IMR-90 (cell line): ENCODE results near the gene DUSP28. TPM values are rescaled to one million over a fixed set of nuclear protein-coding genes. Genes with fewer than 3 reads are reported as not detected.

Source experiments
- ATAC-seq: fragments of 200-7000 bp; cut with Tn5 transposase; 2 replicates; pipeline ENCODE4 v1.9.1; 2020; ENCODE audit warnings: low read depth, mild to moderate bottlenecking, moderate library complexity
- BruUV-seq: library from RNA; stranded (reverse); fragments of 400-500 nt; replicated peaks from 2 replicates; lab custom pipeline; 2021; lab: Mats Ljungman, UMichigan
- CTCF ChIA-PET: fragments of 300-600 bp; formaldehyde crosslinking; extraction: SDS; loops from one replicate; lab custom pipeline; 2021; ENCODE audit warnings: antibody characterized with exemption; lab: Yijun Ruan, JAX
- POLR2A ChIA-PET: fragments of 300-600 bp; sonication (Branson Sonifier 250); formaldehyde crosslinking; loops from one replicate; lab custom pipeline; 2022; ENCODE audit warnings: antibody characterized with exemption; ENCODE audit not compliant: unreplicated experiment; lab: Charles Lee
- DNase-seq: peaks from one replicate; pipeline ENCODE4 v3.0.0; 2013
- H2AFZ ChIP-seq: replicated peaks from 2 replicates; pipeline ENCODE3; 2013; ENCODE audit warnings: low read length, mild to moderate bottlenecking; ENCODE audit not compliant: poor library complexity
- H2AK5ac ChIP-seq: 2 replicates; pipeline ENCODE4 v1.6.1; 2013; ENCODE audit warnings: low read depth, low read length, inconsistent platforms
- H2AK9ac ChIP-seq: replicated peaks from 2 replicates; pipeline ENCODE3; 2013; ENCODE audit warnings: mild to moderate bottlenecking, low read depth, low read length, moderate library complexity; ENCODE audit not compliant: poor library complexity
- H2BK120ac ChIP-seq: 2 replicates; pipeline ENCODE4 v1.6.1; 2013; ENCODE audit warnings: low read depth, low read length, inconsistent platforms
- H2BK15ac ChIP-seq: 3 replicates; pipeline ENCODE4 v1.6.1; 2013; ENCODE audit warnings: low read depth, low read length, inconsistent platforms
- H2BK20ac ChIP-seq: 2 replicates; pipeline ENCODE4 v1.6.1; 2013; ENCODE audit warnings: low read depth, mild to moderate bottlenecking, inconsistent platforms, low read length, moderate library complexity
- H2BK5ac ChIP-seq: 2 replicates; pipeline ENCODE4 v1.6.1; 2013; ENCODE audit warnings: mild to moderate bottlenecking, low read depth, low read length, inconsistent platforms; ENCODE audit not compliant: poor library complexity, severe bottlenecking
- H3K14ac ChIP-seq: replicated peaks from 2 replicates; pipeline ENCODE4 v1.6.1; 2013; ENCODE audit warnings: low read depth, low read length, inconsistent platforms
- H3K18ac ChIP-seq: 2 replicates; pipeline ENCODE4 v1.6.1; 2013; ENCODE audit warnings: low read depth, low read length, control low read depth
- H3K23ac ChIP-seq: 2 replicates; pipeline ENCODE4 v1.6.1; 2013; ENCODE audit warnings: low read depth, low read length, inconsistent platforms
- H3K27ac ChIP-seq: 2 replicates; pipeline ENCODE4 v1.5.1; 2013; ENCODE audit warnings: mild to moderate bottlenecking, control low read depth, low read length; ENCODE audit not compliant: insufficient read depth
- H3K27me3 ChIP-seq: 2 replicates; pipeline ENCODE4 v1.6.1; 2013; ENCODE audit warnings: low read length; ENCODE audit not compliant: control insufficient read depth, insufficient read depth
- H3K36me3 ChIP-seq: 2 replicates; pipeline ENCODE4 v1.6.1; 2013; ENCODE audit warnings: low read length, mixed read lengths; ENCODE audit not compliant: control insufficient read depth, insufficient read depth
- H3K4ac ChIP-seq: 2 replicates; pipeline ENCODE4 v1.6.1; 2013; ENCODE audit warnings: low read depth, low read length, inconsistent platforms
- H3K4me1 ChIP-seq: 2 replicates; pipeline ENCODE4 v1.6.1; 2013; ENCODE audit warnings: low read length, mixed read lengths; ENCODE audit not compliant: control insufficient read depth, insufficient read depth
- H3K4me2 ChIP-seq: 2 replicates; pipeline ENCODE4 v1.6.1; 2013; ENCODE audit warnings: low read depth, mild to moderate bottlenecking, control low read depth, low read length, moderate library complexity
- H3K4me3 ChIP-seq: 2 replicates; pipeline ENCODE4 v1.5.1; 2013; ENCODE audit warnings: low read depth, mild to moderate bottlenecking, control low read depth, low read length, moderate library complexity; ENCODE audit not compliant: insufficient read depth
- H3K56ac ChIP-seq: 2 replicates; pipeline ENCODE4 v1.6.1; 2013; ENCODE audit warnings: low read length, inconsistent platforms; ENCODE audit not compliant: insufficient read depth; ENCODE audit errors: extremely low read depth
- H3K79me1 ChIP-seq, 2 experiments: 2 replicates each; pipeline ENCODE4 v1.6.1; 2013; ENCODE audit warnings: low read length in 2 of 2, inconsistent platforms in 1 of 2, low read depth in 1 of 2
- H3K9ac ChIP-seq: 2 replicates; pipeline ENCODE4 v1.6.1; 2013; ENCODE audit warnings: low read depth, low read length, control low read depth
- H3K9me1 ChIP-seq: 2 replicates; pipeline ENCODE4 v1.6.1; 2013; ENCODE audit warnings: low read length, inconsistent platforms; ENCODE audit not compliant: insufficient read depth
- H3K9me3 ChIP-seq: 2 replicates; pipeline ENCODE4 v1.6.1; 2013; ENCODE audit warnings: low read length; ENCODE audit not compliant: control insufficient read depth, insufficient read depth
- H4K20me1 ChIP-seq: 2 replicates; pipeline ENCODE4 v1.6.1; 2013; ENCODE audit warnings: low read length, inconsistent platforms; ENCODE audit not compliant: insufficient read depth
- H4K5ac ChIP-seq: 2 replicates; pipeline ENCODE4 v1.6.1; 2013; ENCODE audit warnings: mild to moderate bottlenecking, low read depth, low read length, control low read depth
- H4K8ac ChIP-seq, 2 experiments: 2 replicates each; pipeline ENCODE4 v1.6.1; 2013; ENCODE audit warnings: low read depth in 2 of 2, low read length in 2 of 2, control low read depth in 1 of 2, inconsistent platforms in 1 of 2
- H4K91ac ChIP-seq: 2 replicates; pipeline ENCODE4 v1.6.1; 2013; ENCODE audit warnings: low read depth, low read length, inconsistent platforms; ENCODE audit not compliant: insufficient read depth
- CEBPB ChIP-seq: IDR thresholded peaks from 2 replicates; pipeline ENCODE4 v1.6.1; 2012; ENCODE audit warnings: low read depth, low read length, improper control_type of control experiment
- CHD1 ChIP-seq: IDR thresholded peaks from 2 replicates; pipeline ENCODE4 v1.6.1; 2012; ENCODE audit warnings: low read depth, low read length, improper control_type of control experiment
- CTCF ChIP-seq: conservative IDR thresholded peaks from 2 replicates; pipeline ENCODE4 v1.5.1; 2012; ENCODE audit warnings: mild to moderate bottlenecking, low read depth, low read length, improper control_type of control experiment
- ELK1 ChIP-seq: fragments of 150-350 bp; IDR thresholded peaks from 2 replicates; pipeline ENCODE4 v1.6.1; 2016; ENCODE audit warnings: low read depth, mild to moderate bottlenecking, low read length, moderate library complexity, borderline replicate concordance
- FOS ChIP-seq: fragments of 150-350 bp; IDR thresholded peaks from 2 replicates; pipeline ENCODE4 v1.6.1; 2016; ENCODE audit warnings: low read depth, low read length
- MAFK ChIP-seq: IDR thresholded peaks from 2 replicates; pipeline ENCODE4 v1.6.1; 2012; ENCODE audit warnings: low read depth, low read length, improper control_type of control experiment
- MAZ ChIP-seq: IDR thresholded peaks from 2 replicates; pipeline ENCODE4 v1.6.1; 2012; ENCODE audit warnings: low read depth, mild to moderate bottlenecking, low read length, improper control_type of control experiment, moderate library complexity, borderline replicate concordance
- MXI1 ChIP-seq: IDR thresholded peaks from 2 replicates; pipeline ENCODE4 v1.6.1; 2012; ENCODE audit warnings: low read depth, mild to moderate bottlenecking, low read length, moderate library complexity, borderline replicate concordance
- NFE2L2 ChIP-seq: fragments of 150-350 bp; IDR thresholded peaks from 2 replicates; pipeline ENCODE4 v1.6.1; 2016; ENCODE audit warnings: low read depth, mild to moderate bottlenecking, low read length
- RAD21 ChIP-seq: IDR thresholded peaks from 2 replicates; pipeline ENCODE4 v1.6.1; 2012; ENCODE audit warnings: low read length, improper control_type of control experiment
- USF2 ChIP-seq: fragments of 150-350 bp; IDR thresholded peaks from 2 replicates; pipeline ENCODE4 v1.6.1; 2017; ENCODE audit warnings: mild to moderate bottlenecking, antibody characterized with exemption, low read length, low read depth
- WGBS, 2 experiments: methylation state at CpG; one replicate each; pipeline versions ENCODE4 v1.1.5 to v1.1.7; 2013; ENCODE audit warnings: missing lambda C conversion rate in 2 of 2; ENCODE audit not compliant: insufficient read length in 1 of 2; ENCODE audit errors: extremely low coverage in 2 of 2; 5-methylcytosine and 5-hydroxymethylcytosine counted together
- dilution Hi-C: fragments of 300-500 bp; cut with HindIII; formaldehyde crosslinking; loops from one replicate; pipeline ENCODE4 v1.14.3; 2018; ENCODE audit warnings: low sequenced_read_pairs; ENCODE audit not compliant: unreplicated experiment
- in situ Hi-C: fragments of 300-500 bp; cut with MboI; formaldehyde crosslinking; loops from 3 replicates; pipeline ENCODE4 v1.14.3; 2019; ENCODE audit warnings: low sequenced_read_pairs, inconsistent platforms, mixed read lengths
- intact Hi-C: fragments of 100-400 bp; cut with micrococcal nuclease; formaldehyde crosslinking; loops from 2 replicates; pipeline ENCODE4 v1.10.0; 2022
- polyA plus RNA-seq, 3 experiments: library from polyadenylated mRNA; depleted of rRNA; stranded (reverse); fragments of >200 nt; gene quantifications; 2 replicates each; pipeline ENCODE4 v1.2.3, GENCODE V29; 2012; ENCODE audit warnings: low replicate concordance in 1 of 3
- total RNA-seq: library from RNA; depleted of rRNA; stranded (reverse); fragments of >200 nt; gene quantifications from 2 replicates; pipeline ENCODE4 v1.2.3, GENCODE V29; 2012

DUSP28 gene
- total and polyA plus RNA-seq, 2 of the 4 experiments (the other 2 are of a cell fraction): 1.1 to 3.3 TPM

GRCh38 chr2:240569523-240569997, 9.4 kb downstream of the DUSP28 start:
- DNase-seq (no peak), ATAC-seq (no peak)
- Histone ChIP-seq H3K9me1 (peaks cover 32% of the 10 kb centered on the region), H3K27ac (no peak overlapping the region; the same call in 1 of the 2 replicates), H3K4me1 (peaks cover 35% of the 10 kb centered on the region), H3K36me3 (peaks cover 5% of the 10 kb centered on the region), H3K79me1 (peaks cover 7 to 56% of the 10 kb centered on the region in 2 experiments; a peak in 3 of 4 replicates), H4K20me1 (peaks cover 13% of the 10 kb centered on the region), H3K4ac (peak overlapping the region; percentile 69; the same call in 1 of the 2 replicates), H4K8ac (no peak overlapping the region), H3K4me2 (peak overlapping the region; percentile 98), H2BK20ac (no peak overlapping the region), H2AK5ac (peak overlapping the region; percentile 43), H4K5ac (no peak overlapping the region), H3K4me3 (peak overlapping the region; percentile 58), H2BK5ac (no peak overlapping the region), H3K18ac (no peak overlapping the region), H3K27me3 (no peaks in the 10 kb centered on the region), H3K9ac (peak overlapping the region; percentile 77; the same call in 1 of the 2 replicates), H3K23ac (peak overlapping the region; percentile 77; the same call in 1 of the 2 replicates), H2BK15ac (no peak overlapping the region), H2BK120ac (no peak overlapping the region), H3K56ac (peak overlapping the region; percentile 0; the same call in 1 of the 2 replicates), H2AK9ac (peak overlapping the region; percentile 96), H3K9me3 (no peaks in the 10 kb centered on the region), H3K14ac (peak overlapping the region; percentile 79; the same call in 1 of the 2 replicates), H2AFZ (peak overlapping the region; percentile 93), H4K91ac (no peak overlapping the region)
- POLR2A ChIA-PET: no interaction called here
- 80% methylated on average over 1 of the region's 9 CpGs; no CpG with 5 or more reads in 1 of the 2 experiments for WGBS, 2 experiments
- in situ Hi-C loops: no loop called here
- no peak for TF ChIP-seq FOS
- no peak for TF ChIP-seq CEBPB
- TF ChIP-seq CTCF: no peak
- no peak for TF ChIP-seq RAD21
- no peak for TF ChIP-seq NFE2L2
- TF ChIP-seq MXI1: no peak
- TF ChIP-seq MAFK: no peak
- no peak for TF ChIP-seq MAZ
- TF ChIP-seq CHD1: no peak
- no peak for TF ChIP-seq ELK1
- no peak for TF ChIP-seq USF2
- dilution Hi-C loops: no loop called here
- intact Hi-C loops: loop anchor here (5.0 to 10.0 kb wide), 2 partner anchors 337 to 425 kb away; partner anchors contain the start of gene SNED1
- no TSS peak for BruUV-seq
- CTCF ChIA-PET: no interaction called here
